GM23248 (cell line): ENCODE results near the gene CLTB. TPM values are rescaled to one million over a fixed set of nuclear protein-coding genes. Genes with fewer than 3 reads are reported as not detected.

ENCODE experiments used
- DNase-seq: peaks from one replicate; pipeline ENCODE4 v3.0.0-alpha.2; 2015
- H2AFZ ChIP-seq: fragments of 200-600 bp; sonication (generic); 2 replicates; pipeline ENCODE4 v1.6.1; 2016; ENCODE audit warnings: antibody characterized with exemption
- H3F3A ChIP-seq: fragments of 200-600 bp; sonication (generic); 2 replicates; pipeline ENCODE4 v1.6.1; 2016; ENCODE audit warnings: mild to moderate bottlenecking, antibody characterized with exemption, mixed run types; ENCODE audit not compliant: insufficient read depth
- H3K27ac ChIP-seq: fragments of 200-600 bp; sonication (generic); 2 replicates; pipeline ENCODE4 v1.5.1; 2016; ENCODE audit warnings: mild to moderate bottlenecking
- H3K27me3 ChIP-seq: fragments of 200-600 bp; sonication (generic); replicated peaks from 2 replicates; pipeline ENCODE4 v1.6.1; 2016; ENCODE audit warnings: mild to moderate bottlenecking; ENCODE audit not compliant: insufficient read depth
- H3K36me3 ChIP-seq: fragments of 200-600 bp; sonication (generic); 2 replicates; pipeline ENCODE4 v1.6.1; 2016; ENCODE audit warnings: low read depth, mild to moderate bottlenecking
- H3K4me1 ChIP-seq: fragments of 200-600 bp; sonication (generic); 2 replicates; pipeline ENCODE4 v1.6.1; 2016; ENCODE audit warnings: mild to moderate bottlenecking; ENCODE audit not compliant: insufficient read depth
- H3K4me2 ChIP-seq: fragments of 200-600 bp; sonication (generic); one replicate; pipeline ENCODE4 v1.6.1; 2016; ENCODE audit warnings: mild to moderate bottlenecking; ENCODE audit not compliant: unreplicated experiment
- H3K4me3 ChIP-seq: fragments of 200-600 bp; sonication (generic); 2 replicates; pipeline ENCODE4 v1.5.1; 2016; ENCODE audit warnings: mild to moderate bottlenecking
- H3K79me2 ChIP-seq: fragments of 200-600 bp; sonication (generic); 2 replicates; pipeline ENCODE4 v1.6.1; 2016; ENCODE audit warnings: mild to moderate bottlenecking; ENCODE audit not compliant: insufficient read depth
- H3K9ac ChIP-seq: fragments of 200-600 bp; sonication (generic); 2 replicates; pipeline ENCODE4 v1.6.1; 2016; ENCODE audit warnings: mild to moderate bottlenecking
- H3K9me2 ChIP-seq: fragments of 200-600 bp; sonication (generic); 2 replicates; pipeline ENCODE4 v1.6.1; 2016; ENCODE audit warnings: mixed run types, mild to moderate bottlenecking, moderate library complexity; ENCODE audit not compliant: insufficient read depth
- H3K9me3 ChIP-seq: fragments of 200-600 bp; sonication (generic); one replicate; pipeline ENCODE4 v1.6.1; 2017; ENCODE audit warnings: low read depth
- H4K20me1 ChIP-seq: fragments of 200-600 bp; sonication (generic); 2 replicates; pipeline ENCODE4 v1.6.0; 2016; ENCODE audit not compliant: insufficient read depth
- EZH2 ChIP-seq: fragments of 200-600 bp; sonication (generic); IDR thresholded peaks from 2 replicates; pipeline ENCODE4 v1.6.1; 2018; ENCODE audit warnings: antibody characterized with exemption, mild to moderate bottlenecking; ENCODE audit not compliant: insufficient read depth, poor library complexity, severe bottlenecking
- EZH2phosphoT487 ChIP-seq: fragments of 200-600 bp; sonication (generic); IDR thresholded peaks from 2 replicates; pipeline ENCODE4 v1.6.1; 2018; ENCODE audit warnings: antibody characterized with exemption, moderate library complexity, mild to moderate bottlenecking, low read depth; ENCODE audit not compliant: insufficient read depth
- WGBS, 2 experiments: methylation state at CpG; one replicate each; pipeline ENCODE4 v1.1.6; 2015 to 2017; ENCODE audit warnings: low lambda C conversion rate in 2 of 2, low coverage in 1 of 2; ENCODE audit errors: missing lambda C conversion rate in 2 of 2; 5-methylcytosine and 5-hydroxymethylcytosine counted together
- in situ Hi-C: fragments of 300-500 bp; cut with MboI; formaldehyde crosslinking; loops from 2 replicates; pipeline ENCODE4 v1.15.0; 2020
- polyA plus RNA-seq: library from polyadenylated mRNA; unstranded; fragments of >200 nt; fragmentation: Nextera tagmentation; extraction: Ambion mirVana; gene quantifications from 2 replicates; pipeline ENCODE4 v1.2.1, GENCODE V29; 2016
- total RNA-seq: library from RNA; depleted of rRNA; stranded (reverse); fragments of >200 nt; shearing (Covaris generic); gene quantifications from 2 replicates; pipeline ENCODE4 v1.2.3, GENCODE V29; 2014

CLTB gene
- total and polyA plus RNA-seq, 2 experiments from 2014 or later, result 128 to 130 TPM

GRCh38 chr5:176405656-176406435 lies 10.5 kb downstream of the CLTB start:
- in situ Hi-C loops, result no loop called here
- H3K9ac ChIP-seq, result no peak overlapping the region
- no peak overlapping the region for H3K27ac ChIP-seq
- H2AFZ ChIP-seq, result no peak overlapping the region
- TF ChIP-seq EZH2 (no peak), EZH2phosphoT487 (no peak)
- H3K9me3 ChIP-seq, result no peaks in the 10 kb centered on the region
- no peak overlapping the region for H3K4me3 ChIP-seq
- no peaks in the 10 kb centered on the region for H3K27me3 ChIP-seq
- no peaks in the 10 kb centered on the region for H3K4me1 ChIP-seq
- peaks cover 15% of the 10 kb centered on the region for H3K79me2 ChIP-seq
- 90 to 92% methylated on average over 20 of the region's 20 CpGs for WGBS, 2 experiments
- H4K20me1 ChIP-seq, result no peaks in the 10 kb centered on the region
- DNase-seq, result no peak
- peaks cover 3% of the 10 kb centered on the region; the same call in 1 of the 2 replicates for H3K36me3 ChIP-seq
- H3K9me2 ChIP-seq, result no peaks in the 10 kb centered on the region
- no peaks in the 10 kb centered on the region for H3F3A ChIP-seq
- H3K4me2 ChIP-seq, result no peak overlapping the region

- Histone ChIP-seq H3K4me1 (no peaks in the 10 kb centered on the region), H3K27me3 (no peaks in the 10 kb centered on the region), H3K4me2 (no peak overlapping the region), H3F3A (no peaks in the 10 kb centered on the region), H3K36me3 (no peaks in the 10 kb centered on the region), H4K20me1 (no peaks in the 10 kb centered on the region), H3K9me3 (no peaks in the 10 kb centered on the region), H2AFZ (no peak overlapping the region), H3K9ac (no peak overlapping the region), H3K9me2 (no peaks in the 10 kb centered on the region), H3K79me2 (0 out of 2 replicates have a peak, but pooled peaks cover 8% of the 10 kb centered on the region), H3K4me3 (no peak overlapping the region), H3K27ac (no peak overlapping the region)
- DNase-seq, result no peak
- TF ChIP-seq EZH2phosphoT487 (no peak), EZH2 (no peak)
- 77 to 80% methylated on average over 22 of the region's 22 CpGs for WGBS, 2 experiments
- in situ Hi-C loops, result no loop called here
Measured at GRCh38 chr5:176401281-176402205, 14.8 kb downstream of the CLTB start.

- Histone ChIP-seq H4K20me1 (no peaks in the 10 kb centered on the region), H3K27me3 (no peaks in the 10 kb centered on the region), H3F3A (no peaks in the 10 kb centered on the region), H3K9me2 (no peaks in the 10 kb centered on the region), H3K79me2 (0 out of 2 replicates have a peak, but pooled peaks cover 8% of the 10 kb centered on the region), H3K4me2 (no peak overlapping the region), H3K27ac (no peak overlapping the region), H3K9me3 (no peaks in the 10 kb centered on the region), H3K9ac (no peak overlapping the region), H3K4me1 (no peaks in the 10 kb centered on the region), H3K4me3 (no peak overlapping the region), H2AFZ (no peak overlapping the region), H3K36me3 (no peaks in the 10 kb centered on the region)
- no peak for TF ChIP-seq EZH2
- no peak for TF ChIP-seq EZH2phosphoT487
- 61 to 62% methylated on average over 17 of the region's 17 CpGs for WGBS, 2 experiments
- in situ Hi-C loops, result no loop called here
- no peak for DNase-seq
Measured at GRCh38 chr5:176400382-176401156, 15.8 kb downstream of the CLTB start.
